HCT116 (cell line): ENCODE results near the gene CENPV.

ENCODE experiments used
- EZH2phosphoT487 ChIP-seq: fragments of 200-600 bp; IDR thresholded peaks from 2 replicates; pipeline ENCODE4 v1.6.1; 2018; ENCODE audit warnings: antibody characterized with exemption, borderline replicate concordance
- TCF7L2 ChIP-seq: IDR thresholded peaks from 2 replicates; pipeline ENCODE4 v1.7.0; 2011; ENCODE audit warnings: borderline replicate concordance, inconsistent platforms; ENCODE audit not compliant: insufficient read depth, insufficient read length; ENCODE audit errors: extremely low read depth
- TF ChIP-seq, protein P1 (sequence below), 3 experiments: fragments of 200-600 bp in 1 of 3; sonication (generic) in 1 of 3; IDR thresholded peaks in 2 of 3; conservative IDR thresholded peaks in 1 of 3; 2 replicates each; pipeline ENCODE4 v1.5.1; 2012 to 2017; ENCODE audit warnings: low read depth in 2 of 3, low read length in 2 of 3, antibody characterized with exemption in 1 of 3, borderline replicate concordance in 1 of 3, control low read depth in 1 of 3, mild to moderate bottlenecking in 1 of 3, mixed read lengths in 1 of 3, mixed run types in 1 of 3, moderate library complexity in 1 of 3; ENCODE audit not compliant: insufficient read depth in 1 of 3

DNA sequence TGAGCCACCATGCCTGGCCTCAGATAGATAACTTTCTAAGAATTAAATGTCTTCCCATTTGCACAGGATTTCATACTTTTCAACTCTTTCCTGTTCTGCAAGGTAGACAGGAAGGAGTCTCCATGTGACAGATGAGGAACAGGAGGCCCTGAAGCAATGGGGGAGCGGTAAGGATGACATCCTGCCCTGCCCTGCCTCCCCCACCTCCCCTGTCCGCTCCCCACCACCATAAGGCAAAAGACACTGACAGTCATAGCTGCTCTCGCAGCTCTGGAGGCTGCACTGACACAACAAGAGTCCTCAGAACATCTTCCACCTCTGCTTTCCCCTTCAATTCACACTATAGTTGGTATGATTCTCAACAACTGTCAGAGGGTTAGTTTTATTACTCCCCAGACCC is 9.7 kb downstream of the CENPV start:
- TF ChIP-seq TCF7L2 (no peak), EZH2phosphoT487 (no peak)
- TF ChIP-seq, protein P1, sequence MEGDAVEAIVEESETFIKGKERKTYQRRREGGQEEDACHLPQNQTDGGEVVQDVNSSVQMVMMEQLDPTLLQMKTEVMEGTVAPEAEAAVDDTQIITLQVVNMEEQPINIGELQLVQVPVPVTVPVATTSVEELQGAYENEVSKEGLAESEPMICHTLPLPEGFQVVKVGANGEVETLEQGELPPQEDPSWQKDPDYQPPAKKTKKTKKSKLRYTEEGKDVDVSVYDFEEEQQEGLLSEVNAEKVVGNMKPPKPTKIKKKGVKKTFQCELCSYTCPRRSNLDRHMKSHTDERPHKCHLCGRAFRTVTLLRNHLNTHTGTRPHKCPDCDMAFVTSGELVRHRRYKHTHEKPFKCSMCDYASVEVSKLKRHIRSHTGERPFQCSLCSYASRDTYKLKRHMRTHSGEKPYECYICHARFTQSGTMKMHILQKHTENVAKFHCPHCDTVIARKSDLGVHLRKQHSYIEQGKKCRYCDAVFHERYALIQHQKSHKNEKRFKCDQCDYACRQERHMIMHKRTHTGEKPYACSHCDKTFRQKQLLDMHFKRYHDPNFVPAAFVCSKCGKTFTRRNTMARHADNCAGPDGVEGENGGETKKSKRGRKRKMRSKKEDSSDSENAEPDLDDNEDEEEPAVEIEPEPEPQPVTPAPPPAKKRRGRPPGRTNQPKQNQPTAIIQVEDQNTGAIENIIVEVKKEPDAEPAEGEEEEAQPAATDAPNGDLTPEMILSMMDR (IDR thresholded peaks at IDR 0.05 in 2 of 3, conservative IDR thresholded peaks at IDR 0.05 in 1 of 3; ENCODE audit: borderline replicate concordance in 1 of 3, insufficient read depth in 1 of 3, low read depth in 2 of 3, low read length in 2 of 3) = no peak
